ENCODE results near the gene EPB41L3.

- TF ChIP-seq POLR2A (IDR thresholded peaks at IDR 0.05; ENCODE audit: low read length) (no peak), GATA1 (IDR thresholded peaks at IDR 0.05; ENCODE audit: low read depth, low read length) (no peak)
These were observed 163.2 kb downstream of the EPB41L3 start for GRCh38 chr18:5380586-5380985.
